PC-3 (cell line): Measurements from ENCODE around the gene MANBA. TPM values are rescaled to one million over a fixed set of nuclear protein-coding genes. Genes with fewer than 3 reads are reported as not detected.
A peak's percentile ranks its signal among the peaks of the same experiment; 100 is the strongest.

Experiments used
- ATAC-seq: fragments of 200-7000 bp; cut with Tn5 transposase; 2 replicates; pipeline ENCODE4 v1.9.1; 2020; ENCODE audit warnings: mild to moderate bottlenecking, moderate library complexity
- BruUV-seq: library from RNA; stranded (reverse); fragments of 400-500 nt; replicated peaks from 2 replicates; lab custom pipeline; 2021; lab: Mats Ljungman, UMichigan
- CTCF ChIA-PET: fragments of 300-600 bp; sonication (Branson Sonifier 250); formaldehyde crosslinking; loops from one replicate; lab custom pipeline; 2022; ENCODE audit warnings: antibody characterized with exemption; lab: Charles Lee
- POLR2A ChIA-PET: fragments of 300-600 bp; sonication (Branson Sonifier 250); formaldehyde crosslinking; loops from one replicate; lab custom pipeline; 2022; ENCODE audit warnings: antibody characterized with exemption; ENCODE audit not compliant: unreplicated experiment; lab: Charles Lee
- DNase-seq: peaks from one replicate; pipeline ENCODE4 v3.0.0-alpha.2; 2015
- H2AFZ ChIP-seq: fragments of 300-600 bp; sonication (generic); 2 replicates; pipeline ENCODE4 v1.6.0; 2016; ENCODE audit warnings: antibody characterized with exemption, low read length
- H3F3A ChIP-seq: fragments of 300-600 bp; sonication (generic); one replicate; pipeline ENCODE4 v1.6.0; 2017; ENCODE audit warnings: antibody characterized with exemption, low read length, control low read depth, mild to moderate bottlenecking; ENCODE audit not compliant: unreplicated experiment
- H3K27ac ChIP-seq: fragments of 300-600 bp; sonication (generic); 2 replicates; pipeline ENCODE4 v1.5.1; 2016; ENCODE audit warnings: mild to moderate bottlenecking, low read length
- H3K27me3 ChIP-seq: fragments of 300-600 bp; sonication (generic); 2 replicates; pipeline ENCODE4 v1.6.1; 2016; ENCODE audit warnings: low read length, mixed read lengths
- H3K36me3 ChIP-seq: fragments of 300-600 bp; sonication (generic); 2 replicates; pipeline ENCODE4 v1.6.1; 2016; ENCODE audit warnings: low read depth, mixed run types, low read length, mixed read lengths
- H3K4me1 ChIP-seq: fragments of 300-600 bp; sonication (generic); 2 replicates; pipeline ENCODE4 v1.5.1; 2016; ENCODE audit warnings: low read length; ENCODE audit not compliant: insufficient read depth
- H3K4me2 ChIP-seq: fragments of 300-600 bp; sonication (generic); 2 replicates; pipeline ENCODE4 v1.6.0; 2016; ENCODE audit warnings: low read length
- H3K4me3 ChIP-seq: fragments of 300-600 bp; sonication (generic); 2 replicates; pipeline ENCODE4 v1.5.1; 2016; ENCODE audit warnings: mild to moderate bottlenecking, low read length, mixed read lengths
- H3K79me2 ChIP-seq: fragments of 300-600 bp; sonication (generic); 2 replicates; pipeline ENCODE4 v1.6.1; 2017; ENCODE audit warnings: low read length, mixed read lengths
- H3K9ac ChIP-seq: fragments of 300-600 bp; sonication (generic); 2 replicates; pipeline ENCODE4 v1.6.0; 2016; ENCODE audit warnings: mild to moderate bottlenecking, low read length
- H3K9me2 ChIP-seq: fragments of 300-600 bp; sonication (generic); replicated peaks from 2 replicates; pipeline ENCODE4 v1.6.1; 2016; ENCODE audit warnings: mixed run types, low read length, mixed read lengths
- H3K9me3 ChIP-seq: fragments of 300-600 bp; sonication (generic); 2 replicates; pipeline ENCODE4 v1.6.1; 2016; ENCODE audit warnings: low read length, mixed read lengths
- H4K20me1 ChIP-seq: fragments of 300-600 bp; sonication (generic); 2 replicates; pipeline ENCODE4 v1.6.1; 2016; ENCODE audit warnings: low read length, mixed read lengths
- CTCF ChIP-seq: fragments of 300-600 bp; sonication (generic); conservative IDR thresholded peaks from 2 replicates; pipeline ENCODE4 v1.5.1; 2017; ENCODE audit warnings: antibody characterized with exemption, low read depth, mild to moderate bottlenecking, low read length
- EZH2 ChIP-seq: fragments of 300-600 bp; sonication (generic); IDR thresholded peaks from one replicate; pipeline ENCODE4 v1.6.1; 2017; ENCODE audit warnings: antibody characterized with exemption, mild to moderate bottlenecking, low read length; ENCODE audit not compliant: unreplicated experiment
- EZH2phosphoT487 ChIP-seq: fragments of 300-600 bp; sonication (generic); IDR thresholded peaks from 2 replicates; pipeline ENCODE4 v1.6.1; 2018; ENCODE audit warnings: mild to moderate bottlenecking, antibody characterized with exemption, low read length, borderline replicate concordance
- intact Hi-C: fragments of 100-400 bp; cut with micrococcal nuclease; formaldehyde crosslinking; loops from 2 replicates; pipeline ENCODE4 v1.9.0; 2023
- total RNA-seq: library from RNA; depleted of rRNA; stranded (reverse); fragments of >200 nt; gene quantifications from 2 replicates; pipeline ENCODE4 v1.2.3, GENCODE V29; 2014

The MANBA gene
- total RNA-seq, 1 experiment from 2014 or later, result 20.9 TPM

- intact Hi-C loops, result no loop called here
- peaks cover 10% of the 10 kb centered on the region for H3F3A ChIP-seq
- H3K4me3 ChIP-seq, result no peak overlapping the region
- TF ChIP-seq EZH2phosphoT487, result no peak
- no peak for TF ChIP-seq CTCF
- no peak for TF ChIP-seq EZH2
- ChIA-PET CTCF (interaction anchor here (0.6 kb wide), 1 partner anchor 15 kb away, joined by 3 read pairs; no protein-coding TSS in a partner anchor), POLR2A (no interaction called here)
- H2AFZ ChIP-seq, result no peak overlapping the region
- H3K79me2 ChIP-seq, result no peaks in the 10 kb centered on the region
- DNase-seq, result peak; percentile 91
- H4K20me1 ChIP-seq, result no peaks in the 10 kb centered on the region
- peaks cover 49% of the 10 kb centered on the region for H3K4me1 ChIP-seq
- BruUV-seq, result no TSS peak
- ATAC-seq, result peak; percentile 81
- H3K9ac ChIP-seq, result peak overlapping the region; percentile 57
- H3K27me3 ChIP-seq, result no peaks in the 10 kb centered on the region
- no peaks in the 10 kb centered on the region for H3K9me3 ChIP-seq
- H3K9me2 ChIP-seq, result no peaks in the 10 kb centered on the region
- H3K36me3 ChIP-seq, result no peaks in the 10 kb centered on the region
- H3K27ac ChIP-seq, result peak overlapping the region; percentile 93
- peak overlapping the region; percentile 61 for H3K4me2 ChIP-seq
Observed at GRCh38 chr4:102627831-102628523, 132.8 kb downstream of the MANBA start.

- Histone ChIP-seq H3K27me3 (no peaks in the 10 kb centered on the region), H3K4me3 (no peak overlapping the region), H3K9me3 (no peaks in the 10 kb centered on the region), H3K9me2 (no peaks in the 10 kb centered on the region), H3K27ac (no peak overlapping the region), H3K79me2 (no peaks in the 10 kb centered on the region), H3K9ac (no peak overlapping the region), H2AFZ (peak overlapping the region; percentile 44; the same call in 1 of the 2 replicates), H3K36me3 (no peaks in the 10 kb centered on the region), H4K20me1 (no peaks in the 10 kb centered on the region), H3K4me1 (peaks cover 54% of the 10 kb centered on the region), H3F3A (peaks cover 10% of the 10 kb centered on the region), H3K4me2 (peak overlapping the region; percentile 36; the same call in 1 of the 2 replicates)
- DNase-seq, result peak; percentile 38
- POLR2A ChIA-PET, result no interaction called here
- intact Hi-C loops, result no loop called here
- CTCF ChIA-PET, result no interaction called here
- peak; percentile 24; the same call in 1 of the 2 replicates for ATAC-seq
- TF ChIP-seq CTCF, result peak; percentile 27; the same call in 1 of the 2 replicates
- no peak for TF ChIP-seq EZH2
- TF ChIP-seq EZH2phosphoT487, result no peak
- BruUV-seq, result no TSS peak
Observed at GRCh38 chr4:102625232-102625930, 135.4 kb downstream of the MANBA start.

- Histone ChIP-seq H3F3A (peaks cover 10% of the 10 kb centered on the region), H4K20me1 (no peaks in the 10 kb centered on the region), H3K36me3 (no peaks in the 10 kb centered on the region), H3K4me2 (no peak overlapping the region), H3K4me3 (no peak overlapping the region), H3K9me3 (no peaks in the 10 kb centered on the region), H2AFZ (no peak overlapping the region), H3K27me3 (no peaks in the 10 kb centered on the region), H3K79me2 (no peaks in the 10 kb centered on the region), H3K9ac (no peak overlapping the region), H3K9me2 (no peaks in the 10 kb centered on the region), H3K4me1 (peaks cover 52% of the 10 kb centered on the region), H3K27ac (no peak overlapping the region)
- intact Hi-C loops, result no loop called here
- POLR2A ChIA-PET, result no interaction called here
- TF ChIP-seq EZH2 (no peak), CTCF (no peak), EZH2phosphoT487 (no peak)
- no peak for ATAC-seq
- DNase-seq, result no peak
- BruUV-seq, result no TSS peak
- CTCF ChIA-PET, result no interaction called here
Observed at GRCh38 chr4:102624505-102624904, 136.3 kb downstream of the MANBA start.
